Non-pigmented ciliary epithelial cell (primary cell): ENCODE results near the gene TBL3.

Source experiments
- DNase-seq: peaks from one replicate; pipeline ENCODE4 v3.0.0-alpha.2; 2010; ENCODE audit warnings: low read depth

The TBL3 gene

DNA sequence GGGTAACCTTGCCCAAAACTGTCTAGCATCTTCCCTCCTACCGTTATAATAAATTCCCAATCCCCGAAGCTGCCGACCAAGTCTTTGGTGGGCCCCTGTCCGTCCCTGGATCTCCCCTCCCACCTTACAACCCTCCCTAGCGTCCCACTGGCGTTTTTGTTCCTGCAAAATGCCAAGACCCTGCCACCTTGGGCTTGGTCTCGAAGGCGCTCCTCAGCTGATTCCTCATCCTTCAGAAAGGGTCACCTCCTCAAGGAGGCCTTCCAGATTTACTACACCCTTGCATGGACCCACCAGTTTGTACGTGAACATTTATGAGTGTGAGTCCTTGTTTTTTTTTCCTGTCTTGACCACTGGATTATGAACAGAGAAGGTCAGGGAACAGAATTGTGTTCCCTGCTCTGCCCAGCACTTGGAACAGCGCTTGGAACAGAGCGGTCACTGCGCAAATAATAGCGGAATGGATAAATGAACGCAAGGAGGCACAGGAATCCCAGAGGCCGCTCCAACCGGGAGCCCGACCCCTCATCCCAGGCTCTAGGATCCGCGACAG lies 11.2 kb downstream of the TBL3 start:
- DNase-seq, result no peak

DNA sequence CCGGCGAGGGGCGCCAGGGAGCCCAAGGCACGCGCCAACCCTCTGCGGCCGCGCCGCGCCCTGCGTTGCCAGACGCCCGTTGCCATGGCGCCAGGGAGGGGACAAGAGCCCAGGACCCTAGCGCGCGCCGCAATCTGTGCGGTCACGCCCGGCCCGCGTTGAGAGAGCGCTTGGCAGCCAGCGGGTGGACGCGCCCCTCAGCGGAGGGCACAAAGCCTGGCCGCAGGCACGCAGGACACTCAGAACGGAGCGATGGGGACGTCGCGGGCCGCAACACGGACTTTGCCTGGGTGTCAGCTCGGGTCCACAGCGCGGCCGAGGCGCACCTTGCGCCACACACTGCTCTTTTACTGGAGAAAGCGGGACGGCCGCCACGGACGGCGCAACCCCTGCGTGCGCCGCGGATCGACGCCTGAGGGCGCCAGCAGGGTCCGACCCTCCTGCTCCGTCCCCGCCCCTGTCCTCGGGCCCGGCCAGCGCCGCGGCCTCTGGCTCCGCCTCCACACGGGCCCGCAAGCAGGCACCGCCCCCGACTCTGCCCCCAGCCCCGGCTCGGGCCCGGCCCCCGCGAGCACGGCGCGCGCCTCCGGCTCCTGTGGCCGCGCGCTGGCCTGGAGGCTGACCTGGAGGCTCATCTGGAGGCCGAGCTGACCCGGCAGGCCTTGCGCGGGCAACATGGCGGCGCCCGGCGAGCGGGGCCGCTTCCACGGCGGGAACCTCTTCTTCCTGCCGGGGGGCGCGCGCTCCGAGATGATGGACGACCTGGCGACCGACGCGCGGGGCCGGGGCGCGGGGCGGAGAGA lies 11.9 kb downstream of the TBL3 start, which contains the start of gene GFER:
TSS of gene GFER (plus strand) at position 650 of the 803 bp plus-strand sequence. CDS start at position 676, 26 bp downstream.
- peak; percentile 37 for DNase-seq

DNA sequence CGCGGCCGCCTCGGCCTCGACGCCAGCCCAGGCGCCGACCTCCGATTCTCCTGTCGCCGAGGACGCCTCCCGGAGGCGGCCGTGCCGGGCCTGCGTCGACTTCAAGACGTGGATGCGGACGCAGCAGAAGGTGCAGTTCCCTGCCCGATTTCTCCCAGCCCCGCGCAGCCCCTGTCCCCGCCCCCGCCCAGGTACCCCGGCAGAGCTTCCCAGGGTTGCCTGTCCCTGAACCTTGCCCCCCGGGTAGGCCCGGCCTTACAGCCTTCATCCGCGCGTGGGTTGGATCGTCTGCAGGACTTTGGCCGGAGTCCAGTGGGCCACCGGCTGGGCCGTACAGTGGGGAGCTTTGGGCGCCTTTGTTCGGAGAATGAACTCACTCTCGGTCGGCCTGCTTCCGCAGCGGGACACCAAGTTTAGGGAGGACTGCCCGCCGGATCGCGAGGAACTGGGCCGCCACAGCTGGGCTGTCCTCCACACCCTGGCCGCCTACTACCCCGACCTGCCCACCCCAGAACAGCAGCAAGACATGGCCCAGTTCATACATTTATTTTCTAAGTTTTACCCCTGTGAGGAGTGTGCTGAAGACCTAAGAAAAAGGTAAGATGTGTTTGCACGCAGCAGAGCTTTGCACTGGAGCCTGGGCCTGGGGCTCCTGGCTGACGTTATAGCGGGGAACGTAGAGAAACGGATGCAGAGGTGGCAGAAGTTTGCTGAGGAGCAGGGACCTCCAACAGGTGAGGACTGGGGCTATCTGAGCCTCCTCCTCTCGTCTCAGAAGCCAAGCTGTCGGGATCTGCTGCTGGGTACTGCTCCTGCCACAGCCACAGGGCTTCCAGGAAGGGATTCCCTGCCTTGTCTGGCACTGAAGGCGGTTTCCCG lies 12.7 kb downstream of the TBL3 start:
- DNase-seq, result no peak

DNA sequence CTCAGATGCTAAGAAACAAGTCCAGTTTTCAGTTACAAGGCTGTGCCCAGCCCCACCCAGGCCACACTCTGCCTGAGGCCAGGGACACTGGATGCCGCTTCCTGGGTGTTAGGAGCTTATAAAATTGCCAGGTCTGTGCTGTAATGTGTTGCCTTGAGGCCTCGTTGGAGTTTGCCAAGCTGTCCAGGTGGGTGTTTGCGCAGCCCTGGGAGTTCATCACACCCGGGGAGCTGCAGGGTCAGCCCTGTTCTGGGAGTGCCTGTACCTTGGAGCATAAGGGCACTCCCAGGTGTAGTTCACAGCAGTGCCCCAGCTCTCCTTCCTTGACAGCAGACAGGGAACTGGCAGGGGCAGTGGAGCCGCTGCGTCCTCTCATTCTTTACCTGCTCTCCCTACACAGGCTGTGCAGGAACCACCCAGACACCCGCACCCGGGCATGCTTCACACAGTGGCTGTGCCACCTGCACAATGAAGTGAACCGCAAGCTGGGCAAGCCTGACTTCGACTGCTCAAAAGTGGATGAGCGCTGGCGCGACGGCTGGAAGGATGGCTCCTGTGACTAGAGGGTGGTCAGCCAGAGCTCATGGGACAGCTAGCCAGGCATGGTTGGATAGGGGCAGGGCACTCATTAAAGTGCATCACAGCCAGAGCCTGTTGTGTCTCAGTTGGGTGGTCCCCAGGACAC lies 13.8 kb downstream of the TBL3 start:
- no peak for DNase-seq

- no peak for DNase-seq
Measured at GRCh38 chr16:1987198-1987597, 15.3 kb downstream of the TBL3 start.

- DNase-seq, result no peak
Measured at GRCh38 chr16:1989209-1990100, 17.6 kb downstream of the TBL3 start, which contains the start of gene SYNGR3. Gene SYNGR3, plus strand, starts transcription at chr16:1989970. Its CDS starts 133 bp downstream, at chr16:1990103.

GRCh38 chr16:1990101-1990350 lies 18.2 kb downstream of the TBL3 start:
- DNase-seq, result no peak

DNA sequence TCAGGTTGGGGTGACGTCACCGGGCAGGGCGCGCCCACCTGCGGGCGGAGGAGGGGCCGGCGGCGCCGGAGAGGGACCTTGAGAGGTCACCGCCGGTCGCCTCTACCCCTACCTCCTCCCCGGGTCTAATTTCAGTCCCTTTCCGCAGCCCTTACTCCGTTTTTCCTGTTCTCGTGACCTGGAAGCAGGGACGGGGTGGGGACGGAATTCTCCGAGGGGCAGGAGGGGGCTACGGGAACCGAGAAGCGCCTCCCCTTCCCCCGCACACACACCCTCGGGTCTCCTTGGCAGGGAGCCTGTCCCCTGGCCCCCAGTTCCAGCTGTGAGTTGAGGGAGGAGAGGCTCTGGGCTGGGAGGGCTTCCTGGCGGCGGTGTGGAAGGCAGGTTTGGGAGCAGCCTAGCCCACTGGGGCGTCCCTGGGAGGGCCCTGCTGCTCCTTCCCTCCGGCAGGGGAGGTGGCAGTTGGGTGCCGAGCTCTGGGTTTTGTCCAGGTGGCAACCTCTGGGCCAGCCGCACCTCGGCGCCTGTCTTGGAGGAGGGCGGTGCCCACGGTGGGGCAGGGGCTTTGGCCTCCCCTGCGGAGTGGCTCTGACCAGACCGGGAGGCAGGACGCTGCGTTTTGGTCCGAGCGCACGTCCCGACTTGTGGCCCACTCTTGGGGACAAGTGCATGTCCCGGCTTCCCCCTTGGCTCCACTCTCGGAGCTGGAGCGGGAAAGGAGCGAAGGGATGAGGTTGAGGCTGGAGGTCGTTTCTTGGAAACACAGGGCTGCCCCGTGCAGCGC lies 18.7 kb downstream of the TBL3 start:
- no peak for DNase-seq

DNA sequence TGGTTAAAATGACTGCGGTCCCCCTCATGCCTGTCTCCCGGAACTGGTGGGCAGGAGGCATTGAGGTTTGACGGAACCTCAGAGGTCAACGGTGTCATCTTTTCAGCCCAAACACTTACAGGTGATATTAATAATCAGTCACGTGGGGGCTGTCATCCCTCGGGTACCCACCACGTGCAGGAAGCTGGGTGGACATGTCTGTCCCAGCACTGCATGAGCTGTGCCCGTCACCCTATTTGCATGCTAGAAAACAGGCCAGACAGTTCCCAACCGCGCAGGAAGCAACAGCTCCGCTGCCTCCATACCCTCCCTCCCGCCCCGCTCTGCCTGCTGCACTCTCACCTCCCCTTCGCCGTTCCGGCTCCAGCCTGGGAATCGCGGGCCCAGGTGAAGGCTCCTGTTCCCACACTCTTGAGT lies 19.3 kb downstream of the TBL3 start:
- DNase-seq, result no peak

DNA sequence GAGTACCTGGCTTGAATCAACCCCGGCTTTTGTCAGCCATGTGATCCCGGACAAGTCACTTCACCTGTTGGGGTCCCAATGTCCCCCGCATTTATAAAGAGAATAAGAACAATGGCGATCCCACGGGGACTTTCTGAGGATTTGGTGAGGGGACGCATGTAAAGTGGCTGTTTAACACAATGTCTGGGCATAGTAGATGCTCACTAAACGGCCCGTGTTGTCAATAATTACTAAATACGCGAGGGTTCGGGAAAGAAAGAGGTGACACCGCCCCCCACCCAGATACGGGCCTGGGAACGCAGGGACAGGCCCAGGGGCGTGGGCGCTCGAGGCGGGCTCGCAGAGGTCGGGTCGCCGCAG lies 19.7 kb downstream of the TBL3 start:
- no peak for DNase-seq

- DNase-seq, result no peak
Measured at GRCh38 chr16:1991948-1992703, 20.3 kb downstream of the TBL3 start.

GRCh38 chr16:1992704-1993317 lies 21.0 kb downstream of the TBL3 start:
- DNase-seq, result no peak

- no peak for DNase-seq
Measured at GRCh38 chr16:1993731-1994131, 21.9 kb downstream of the TBL3 start.

- no peak for DNase-seq
Measured at GRCh38 chr16:1997494-1998359, 25.9 kb downstream of the TBL3 start.

GRCh38 chr16:1998360-1998835 lies 26.5 kb downstream of the TBL3 start:
- DNase-seq, result no peak

DNA sequence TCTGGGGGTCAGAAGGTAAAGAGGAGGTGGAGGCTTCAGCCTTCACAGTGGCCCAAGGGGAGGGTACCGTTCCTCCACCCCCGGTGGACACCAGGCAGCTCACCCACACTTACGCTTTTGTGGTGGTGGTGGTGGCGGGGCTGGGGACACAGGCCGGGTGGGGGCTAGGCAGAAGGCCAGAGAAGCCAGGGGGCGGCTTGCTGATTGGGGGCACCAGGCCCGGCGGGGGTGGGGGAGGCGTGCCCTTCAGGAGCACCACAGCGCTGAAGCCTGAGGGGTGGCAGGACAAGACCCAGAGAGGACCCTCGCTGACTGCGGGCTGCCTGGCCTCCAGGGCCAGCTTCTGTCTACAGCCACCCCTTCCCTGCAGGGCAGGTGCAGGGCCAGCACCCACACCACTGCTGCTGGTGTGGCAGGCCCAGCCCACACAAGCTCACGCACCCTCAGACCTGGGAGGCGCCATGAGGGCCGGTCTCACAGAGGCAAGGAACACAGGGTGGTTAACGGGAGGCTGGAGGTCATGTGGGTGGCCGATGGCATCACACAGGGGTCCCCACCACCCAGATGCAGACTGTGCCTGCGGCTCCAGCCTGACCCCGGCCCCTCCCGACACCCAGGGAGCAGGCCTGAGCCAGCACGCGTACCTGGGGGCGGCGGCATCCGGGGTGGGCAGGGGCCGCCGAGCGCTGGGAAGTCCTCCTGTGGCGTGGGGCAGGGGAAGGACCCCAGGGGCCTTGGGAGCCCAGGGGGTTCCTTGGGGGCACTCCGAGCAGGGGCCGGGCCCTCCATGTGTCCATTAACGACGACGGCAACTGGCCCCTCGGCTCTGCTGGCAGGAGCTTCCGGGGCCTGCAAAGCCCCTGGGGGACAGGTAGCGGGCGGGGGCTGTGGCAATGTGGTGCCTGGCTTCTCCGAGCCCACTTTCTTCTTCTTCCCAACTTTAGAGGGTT lies 27.3 kb downstream of the TBL3 start:
- DNase-seq, result no peak
